NCI-H146 treated with DMSO at 0.1 percent for 48 hours (cell line): ENCODE measurements around the gene CIITA.
"Not testable (repeated sequence)": the region's sequence is repeated elsewhere in the genome, so short reads cannot be mapped to it uniquely, and the experiment has no call there.

Source experiments
- DNase-seq: peaks from one replicate; lab custom pipeline; 2025; ENCODE audit not compliant: unreplicated experiment; lab: John Stamatoyannopoulos, UW

CIITA gene

DNA sequence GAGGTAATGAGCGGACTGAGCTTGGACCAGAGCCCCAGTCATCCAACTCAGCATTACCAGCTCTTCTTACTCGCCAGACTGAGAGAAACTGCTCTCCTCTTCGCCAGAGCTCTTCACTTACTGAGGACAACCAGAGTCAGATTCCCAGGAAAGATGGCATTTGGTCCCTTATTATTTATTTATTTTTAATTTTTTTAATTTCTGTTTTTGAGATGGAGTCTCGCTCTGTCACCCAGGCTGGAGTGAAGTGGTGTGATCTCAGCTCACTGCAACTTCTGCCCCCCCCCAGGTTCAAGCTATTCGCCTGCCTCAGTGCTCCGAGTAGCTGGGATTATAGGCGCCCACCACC lies 42.0 kb downstream of the CIITA start:
- no peak for DNase-seq

GRCh38 chr16:10920726-10921427 lies 43.9 kb downstream of the CIITA start:
- DNase-seq = no peak

- no peak for DNase-seq
Observed at GRCh38 chr16:10921536-10922327, 44.7 kb downstream of the CIITA start.

DNA sequence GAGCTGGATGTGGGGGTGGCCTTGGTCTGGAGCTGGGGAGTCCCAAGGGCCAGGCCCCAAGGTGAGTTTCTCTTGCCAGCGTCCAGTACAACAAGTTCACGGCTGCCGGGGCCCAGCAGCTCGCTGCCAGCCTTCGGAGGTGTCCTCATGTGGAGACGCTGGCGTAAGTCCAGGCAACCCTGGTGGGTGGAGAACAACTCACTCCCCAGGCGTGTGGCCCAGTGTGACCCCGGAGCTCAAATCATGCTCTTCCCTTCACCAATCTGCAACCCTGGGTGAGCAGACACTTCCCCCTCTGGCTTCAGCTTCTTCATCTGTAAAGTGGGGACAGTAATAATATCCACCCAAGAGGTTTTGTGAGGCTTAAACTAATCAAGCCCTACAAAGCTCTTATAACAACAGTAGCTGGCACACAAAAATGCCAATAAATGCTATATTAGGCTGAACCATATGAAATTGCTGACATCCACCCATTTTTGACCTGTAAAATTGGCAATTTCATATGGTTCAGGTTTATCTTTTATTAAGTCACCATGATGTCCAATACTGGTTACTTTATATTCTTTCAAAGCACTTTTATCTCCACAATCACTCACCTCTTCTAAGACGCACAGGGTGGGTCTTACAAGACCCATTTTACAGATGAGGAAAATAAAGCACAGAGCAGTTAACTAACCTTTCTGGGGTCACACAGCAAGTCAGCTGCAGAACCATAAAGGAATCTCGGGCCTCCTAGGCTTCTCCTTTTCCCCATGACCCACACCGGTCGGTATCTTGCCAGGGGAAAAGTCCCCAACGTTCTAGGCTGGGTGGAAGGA lies 45.5 kb downstream of the CIITA start:
- no peak for DNase-seq

GRCh38 chr16:10923146-10923649 lies 46.2 kb downstream of the CIITA start:
- no peak for DNase-seq

DNA sequence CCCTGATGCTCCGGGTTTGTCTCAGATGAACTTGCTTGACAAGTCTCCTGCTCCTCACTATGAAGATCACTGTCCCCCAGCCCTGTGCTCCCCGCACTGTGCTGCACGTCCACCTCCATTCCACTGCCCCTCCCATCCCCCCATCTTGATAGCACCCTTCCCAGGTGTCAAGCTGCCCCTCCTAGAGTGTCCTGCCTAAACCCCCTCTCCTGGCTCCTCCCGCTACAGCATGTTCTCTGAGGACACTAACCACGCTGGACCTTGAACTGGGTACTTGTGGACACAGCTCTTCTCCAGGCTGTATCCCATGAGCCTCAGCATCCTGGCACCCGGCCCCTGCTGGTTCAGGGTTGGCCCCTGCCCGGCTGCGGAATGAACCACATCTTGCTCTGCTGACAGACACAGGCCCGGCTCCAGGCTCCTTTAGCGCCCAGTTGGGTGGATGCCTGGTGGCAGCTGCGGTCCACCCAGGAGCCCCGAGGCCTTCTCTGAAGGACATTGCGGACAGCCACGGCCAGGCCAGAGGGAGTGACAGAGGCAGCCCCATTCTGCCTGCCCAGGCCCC lies 46.7 kb downstream of the CIITA start:
- no peak for DNase-seq

- not testable (repeated sequence) for DNase-seq
Observed at GRCh38 chr16:10925285-10925684, 48.3 kb downstream of the CIITA start.

- no peak for DNase-seq
Observed at GRCh38 chr16:10926094-10926493, 49.1 kb downstream of the CIITA start.

- DNase-seq = no peak
Observed at GRCh38 chr16:10926867-10927266, 49.9 kb downstream of the CIITA start.

DNA sequence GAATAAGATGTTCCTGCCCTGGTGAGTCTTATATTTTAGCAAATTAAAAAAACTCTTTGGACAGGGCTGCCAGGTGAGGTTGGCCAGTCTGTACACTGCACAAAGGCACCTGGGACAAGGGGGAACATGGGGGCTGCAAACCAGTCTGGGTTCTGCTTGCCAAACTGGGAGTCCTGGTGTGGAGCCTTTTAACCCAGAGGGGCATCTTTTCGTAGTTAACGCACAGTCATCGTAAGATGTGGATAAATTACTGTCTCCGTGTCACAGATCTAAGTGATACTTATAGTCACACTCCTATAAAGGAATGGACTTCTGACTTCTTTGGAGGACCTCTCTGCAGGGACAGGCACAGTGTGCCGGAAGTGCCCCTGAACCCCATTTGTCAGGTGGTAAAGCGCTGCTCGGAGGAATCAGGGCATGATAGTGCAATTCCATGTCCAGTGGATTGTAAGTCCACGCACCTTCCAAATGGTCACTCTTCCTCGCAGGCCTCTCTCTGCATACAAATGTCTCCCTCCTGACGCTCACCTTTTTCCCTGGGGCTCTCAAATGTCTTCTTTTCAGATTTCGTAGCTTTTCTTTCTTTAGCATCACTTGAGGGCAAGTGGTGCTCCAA lies 50.6 kb downstream of the CIITA start:
- DNase-seq = no peak

DNA sequence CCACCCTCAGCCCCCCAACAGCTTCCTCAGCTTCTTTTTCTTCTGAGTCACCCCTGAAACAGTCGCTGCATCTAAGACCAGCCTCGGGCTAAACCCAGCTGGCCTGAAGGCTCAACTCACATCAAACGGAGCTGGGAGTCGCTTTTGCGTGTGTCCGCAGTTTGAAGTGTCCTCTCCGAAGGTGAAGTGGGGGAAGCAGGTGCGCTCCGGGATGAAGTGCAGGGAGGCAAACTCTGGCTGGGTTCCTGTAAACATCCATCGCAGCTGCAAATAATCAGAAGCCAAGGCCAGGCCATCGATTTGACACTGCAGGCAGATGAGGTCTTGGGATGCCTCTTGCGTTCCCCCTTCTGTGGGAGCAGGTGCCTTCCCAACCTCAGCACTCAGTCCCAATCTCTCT lies 52.1 kb downstream of the CIITA start:
- DNase-seq = not testable (repeated sequence)

DNA sequence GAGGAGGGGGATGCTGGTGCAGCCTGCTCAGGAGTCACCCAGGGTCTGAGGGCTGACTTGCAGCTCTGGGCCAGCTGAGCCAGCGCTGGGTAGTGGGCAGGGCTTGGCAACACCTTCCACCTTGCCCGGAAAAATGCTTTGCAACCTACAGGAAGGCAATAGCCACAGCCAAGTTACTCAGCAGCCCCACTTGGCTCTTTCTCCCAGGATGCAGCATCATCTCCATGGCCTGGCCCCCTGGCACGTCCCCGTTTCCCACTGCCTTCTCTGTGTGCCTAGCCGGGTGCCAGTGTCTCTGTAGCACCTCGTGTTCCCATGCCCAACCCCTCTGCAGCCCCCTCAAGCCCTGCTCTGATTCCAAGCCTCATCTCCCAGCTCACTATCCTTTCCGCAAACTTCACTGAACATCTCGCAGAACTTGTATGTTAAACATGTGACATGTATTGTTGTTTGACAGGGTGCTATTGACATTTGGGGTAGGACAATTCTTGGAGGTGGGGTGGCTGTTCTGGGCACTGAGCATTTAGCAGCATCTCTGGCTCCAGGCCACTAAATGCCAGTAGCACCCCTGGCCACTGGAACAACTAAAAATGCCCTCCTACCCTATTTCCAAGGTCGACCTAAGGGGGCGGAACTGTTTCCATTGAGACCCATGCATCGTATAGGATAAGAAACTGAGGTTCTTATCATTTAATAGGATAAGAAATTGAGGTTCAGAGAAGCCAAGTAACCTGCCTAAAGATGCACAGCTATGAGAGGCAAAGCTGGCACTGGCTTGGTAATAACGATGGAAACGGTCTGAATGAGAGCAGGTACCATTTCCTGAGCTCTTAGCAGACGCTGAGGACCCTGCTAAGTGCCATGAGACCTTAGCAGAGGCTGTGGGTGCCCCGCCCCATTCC lies 53.1 kb downstream of the CIITA start:
- no peak for DNase-seq

- no peak for DNase-seq
Observed at GRCh38 chr16:10930755-10931093, 53.7 kb downstream of the CIITA start.

DNA sequence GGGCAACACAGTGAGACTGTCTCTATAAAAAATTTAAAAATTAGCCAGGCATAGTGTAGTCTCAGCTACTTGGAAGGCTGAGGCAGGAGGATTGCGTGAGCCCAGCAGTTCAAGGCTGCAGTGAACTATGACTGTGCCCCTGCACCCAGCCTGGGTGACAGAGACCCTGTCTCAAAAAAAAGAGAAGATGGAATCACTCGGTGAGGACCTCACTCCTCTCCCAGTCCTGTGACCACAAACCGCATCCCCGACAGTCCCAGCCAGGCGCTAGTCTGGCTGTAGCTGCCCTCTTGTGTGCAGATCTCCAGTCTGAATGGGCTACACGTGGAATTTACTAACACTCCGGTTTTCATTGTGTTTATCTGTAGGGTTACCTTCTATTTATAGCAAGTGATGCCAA lies 54.1 kb downstream of the CIITA start:
- DNase-seq = no peak

DNA sequence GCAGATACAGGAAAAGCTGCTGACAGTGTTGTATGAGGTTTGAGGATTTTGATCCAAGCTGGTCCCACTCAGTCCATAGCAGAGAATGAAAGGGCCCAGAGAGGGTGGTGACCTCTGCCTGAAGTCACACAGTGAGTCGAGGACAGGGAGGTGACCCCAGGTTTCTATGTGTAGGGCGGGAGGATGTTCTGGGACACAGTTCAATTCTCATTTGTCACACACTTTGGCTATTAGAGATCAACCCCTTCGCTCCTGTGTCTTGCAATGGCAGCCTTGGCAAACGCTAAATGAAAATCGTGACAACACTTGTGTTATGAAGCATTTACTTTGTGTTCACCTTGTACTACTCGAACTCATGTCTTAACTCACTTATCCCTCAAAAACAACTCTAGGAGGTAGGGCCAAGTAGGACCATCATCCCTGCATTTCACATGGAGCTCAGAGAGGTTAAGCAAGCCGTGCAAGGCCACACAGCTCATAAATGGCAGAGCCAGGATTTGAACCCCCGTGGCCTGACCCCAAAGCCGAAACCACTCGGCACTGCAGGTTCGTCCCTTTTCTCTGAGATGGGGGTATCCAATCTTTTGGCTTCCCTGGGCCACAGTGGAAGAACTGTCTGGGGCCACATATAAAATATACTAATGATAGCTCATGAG lies 55.1 kb downstream of the CIITA start:
- DNase-seq = no peak

DNA sequence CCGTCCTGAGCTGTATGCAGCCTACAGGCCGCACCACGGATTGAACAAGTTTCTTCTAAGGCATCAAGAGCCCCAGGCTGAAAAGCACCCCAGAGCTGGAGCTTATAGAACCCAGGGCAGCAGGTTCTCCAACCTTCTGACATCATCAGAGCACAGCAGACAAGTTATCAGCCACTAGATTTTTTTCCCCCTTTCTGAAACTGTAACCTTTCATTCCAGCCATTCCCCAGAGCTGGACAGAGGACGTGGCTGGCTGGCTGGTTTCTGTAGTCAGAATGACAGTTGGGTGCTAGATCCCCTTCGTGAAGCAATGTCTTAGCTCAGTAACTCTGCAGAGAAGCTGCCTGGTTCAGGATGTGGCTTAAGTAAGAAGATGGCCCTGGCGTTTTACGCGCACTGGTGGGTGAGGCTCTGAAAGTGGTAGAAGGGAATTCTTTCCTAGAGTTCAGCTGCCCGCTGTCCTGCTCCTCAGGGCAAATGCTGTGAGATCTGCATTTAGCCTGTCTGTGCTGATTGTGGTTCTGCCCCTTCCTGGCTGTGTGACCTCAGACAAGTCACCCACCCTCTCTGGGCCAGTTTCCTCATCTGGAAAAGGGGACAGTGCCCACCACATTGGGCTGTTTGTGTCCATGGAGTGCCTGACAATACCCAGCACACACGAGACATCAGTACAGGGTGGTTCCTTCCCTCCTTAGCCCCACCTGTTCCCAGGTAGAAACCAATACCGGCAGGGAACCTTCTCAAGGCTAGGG lies 56.1 kb downstream of the CIITA start:
- no peak for DNase-seq

- no peak for DNase-seq
Observed at GRCh38 chr16:10933865-10934264, 56.9 kb downstream of the CIITA start.

DNA sequence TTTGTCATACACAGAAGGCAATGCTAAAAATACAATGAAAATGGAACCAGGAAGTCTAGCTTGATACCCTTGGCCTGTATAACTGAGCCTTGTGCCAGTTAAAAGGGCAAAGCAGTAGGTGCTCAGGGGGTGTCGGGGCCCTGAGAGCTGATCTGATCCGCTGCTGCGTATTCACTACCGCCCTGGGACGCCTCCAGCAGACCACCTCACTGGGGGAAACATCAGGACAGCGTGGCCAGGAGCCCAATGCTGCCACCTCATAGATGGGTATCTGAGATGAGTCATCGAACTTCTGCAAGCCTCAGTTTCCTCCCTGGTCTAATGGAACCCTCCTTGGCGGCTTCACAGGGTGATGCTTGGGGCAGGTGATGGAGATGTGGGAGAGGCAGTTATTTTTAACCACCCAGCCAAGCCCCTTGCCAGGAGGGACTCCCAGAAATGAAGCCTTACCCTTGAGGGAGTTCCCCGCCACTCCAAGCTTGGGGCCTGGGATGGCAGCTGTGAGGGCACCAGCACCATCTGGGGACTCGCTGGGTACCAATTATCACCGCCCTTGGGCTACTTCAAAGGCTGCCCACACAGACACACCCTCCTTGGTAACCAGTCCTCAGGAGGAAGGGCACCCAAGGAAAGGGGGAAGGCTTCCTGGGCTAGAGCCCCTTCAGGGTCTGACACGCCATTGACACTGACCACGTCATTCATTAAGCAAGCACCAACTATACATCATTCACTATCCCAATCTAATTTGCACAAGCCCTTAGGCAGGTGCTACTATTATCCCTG lies 57.5 kb downstream of the CIITA start:
- no peak for DNase-seq
